Fibroblast of the aortic adventitia (primary cell): ENCODE measurements around the gene GALNT9. TPM values are rescaled to one million over a fixed set of nuclear protein-coding genes. Genes with fewer than 3 reads are reported as not detected.

Experiments used
- DNase-seq: peaks from one replicate; pipeline ENCODE4 v3.0.0-alpha.2; 2010; ENCODE audit warnings: low read depth
- H3K4me3 ChIP-seq: 2 replicates; pipeline ENCODE4 v1.5.1; 2011; ENCODE audit warnings: low read depth, mild to moderate bottlenecking, control low read depth, low read length, moderate library complexity
- CTCF ChIP-seq: IDR thresholded peaks from 2 replicates; pipeline ENCODE4 v1.5.1; 2011; ENCODE audit warnings: mild to moderate bottlenecking, low read length, control low read depth, inconsistent platforms; ENCODE audit not compliant: insufficient read depth
- total RNA-seq: library from RNA; depleted of rRNA; stranded (reverse); fragments of >200 nt; gene quantifications from 2 replicates; pipeline ENCODE4 v1.2.3, GENCODE V29; 2012; ENCODE audit warnings: low replicate concordance

The GALNT9 gene
- total RNA-seq, 1 donor: not detected

GRCh38 chr12:132295101-132295526 lies 34.3 kb downstream of the GALNT9 start:
- no peak for TF ChIP-seq CTCF
- DNase-seq: no peak
- H3K4me3 ChIP-seq: no peak overlapping the region

GRCh38 chr12:132294121-132295034 lies 35.0 kb downstream of the GALNT9 start:
- no peak overlapping the region for H3K4me3 ChIP-seq
- no peak for DNase-seq
- no peak for TF ChIP-seq CTCF

DNA sequence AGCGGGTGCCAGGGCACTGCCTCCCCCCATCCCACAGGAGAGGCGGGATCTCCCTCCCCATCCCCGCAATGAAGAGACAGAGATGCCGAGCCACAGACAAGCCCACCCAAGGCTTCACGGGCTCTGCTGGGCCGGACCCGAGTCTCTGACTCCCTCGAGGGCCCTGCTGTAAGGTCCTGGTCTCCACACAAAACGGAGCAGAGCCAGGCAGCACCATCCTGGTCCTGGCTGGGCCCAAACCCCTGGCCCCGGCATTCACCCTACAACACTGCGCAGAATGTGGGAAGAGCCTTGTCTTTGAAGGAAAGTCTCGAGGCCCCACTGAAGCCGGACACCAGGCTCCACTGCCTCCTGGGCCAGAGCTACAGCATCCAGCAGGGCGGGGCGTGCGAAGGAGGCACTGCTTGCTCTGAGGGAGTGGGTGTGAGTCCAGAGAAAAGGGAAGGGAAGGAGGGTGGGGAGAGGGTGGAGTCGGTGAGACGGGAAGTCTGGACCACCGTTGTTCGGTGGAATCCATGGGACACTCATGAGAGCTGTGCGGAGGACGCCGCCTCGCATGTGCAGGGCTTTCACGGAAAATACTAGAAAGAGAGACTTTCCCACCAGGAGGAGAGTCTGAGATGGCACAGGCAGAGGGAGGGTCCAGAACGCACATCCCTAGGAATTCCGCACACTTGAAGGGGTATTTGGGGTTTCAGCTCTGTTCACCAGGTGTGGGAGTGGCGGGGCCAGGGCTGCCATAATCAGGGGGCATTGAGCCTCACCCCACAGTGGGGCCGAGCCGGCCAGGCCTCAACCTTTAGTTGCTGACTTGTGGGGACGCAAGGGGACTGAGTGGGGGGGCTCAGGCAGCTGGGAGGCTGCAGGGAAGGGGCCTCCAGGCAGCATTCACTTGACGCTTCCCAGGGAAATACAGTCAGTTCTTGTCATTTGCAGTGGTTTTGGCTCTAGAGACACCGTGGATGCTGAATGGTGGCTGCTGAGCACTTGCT lies 36.8 kb downstream of the GALNT9 start:
- TF ChIP-seq CTCF: no peak
- DNase-seq: no peak
- no peak overlapping the region for H3K4me3 ChIP-seq

GRCh38 chr12:132291402-132292175 lies 37.8 kb downstream of the GALNT9 start:
- no peak for DNase-seq
- TF ChIP-seq CTCF: no peak
- H3K4me3 ChIP-seq: no peak overlapping the region

DNA sequence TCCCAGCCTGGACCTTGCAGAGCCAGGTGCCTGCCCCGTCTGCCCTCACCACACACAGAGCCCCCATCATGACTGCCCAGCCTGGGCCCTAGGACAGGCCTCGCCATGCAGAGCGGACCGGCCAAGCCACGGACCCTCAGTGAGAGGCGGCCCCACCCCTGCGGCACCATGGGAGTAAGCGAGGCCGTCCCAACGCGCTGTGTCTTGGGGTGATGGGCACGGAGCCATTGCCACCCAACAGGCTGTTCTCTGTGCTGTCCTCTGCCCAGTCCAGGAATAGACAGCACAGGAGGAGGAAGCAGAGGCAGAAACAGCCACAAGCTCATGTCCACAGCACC lies 39.2 kb downstream of the GALNT9 start:
- DNase-seq: no peak
- no peak for TF ChIP-seq CTCF
- no peak overlapping the region for H3K4me3 ChIP-seq
